BLaER1 treated with 17β-estradiol and CSF1 and Interleukin-3, amounts not matched to agents 10 nM and 100 nM (cell line): ENCODE data around the gene PTPRK.
A peak's percentile ranks its signal among the peaks of the same experiment; 100 is the strongest.
"Not testable (repeated sequence)": the region's sequence is repeated elsewhere in the genome, so short reads cannot be mapped to it uniquely, and the experiment has no call there.

Experiments used
- H3K27ac ChIP-seq, 11 experiments: shearing (Covaris generic); formaldehyde crosslinking; 2 replicates each; pipeline ENCODE4 v1.8.1; 2022
- H3K27me3 ChIP-seq, 11 experiments: shearing (Covaris generic); formaldehyde crosslinking; 2 replicates each; pipeline ENCODE4 v1.8.1; 2022
- H3K36me3 ChIP-seq, 11 experiments: shearing (Covaris generic); formaldehyde crosslinking; 2 replicates each; pipeline ENCODE4 v1.8.1; 2022
- H3K4me1 ChIP-seq, 10 experiments: shearing (Covaris generic); formaldehyde crosslinking; 2 replicates each; pipeline ENCODE4 v1.8.1; 2022
- H3K4me2 ChIP-seq, 11 experiments: shearing (Covaris generic); formaldehyde crosslinking; 2 replicates each; pipeline ENCODE4 v1.8.1; 2022
- H3K4me3 ChIP-seq, 10 experiments: shearing (Covaris generic); formaldehyde crosslinking; 2 replicates each; pipeline ENCODE4 v1.8.1; 2022
- H3K9ac ChIP-seq, 11 experiments: shearing (Covaris generic); formaldehyde crosslinking; 2 replicates each; pipeline ENCODE4 v1.8.1; 2022
- H3K9me3 ChIP-seq, 11 experiments: shearing (Covaris generic); formaldehyde crosslinking; replicated peaks in 1 of 11; 2 replicates each; pipeline ENCODE4 v1.8.1; 2022
- H4K20me1 ChIP-seq, 11 experiments: shearing (Covaris generic); formaldehyde crosslinking; 2 replicates each; pipeline ENCODE4 v1.8.1; 2022
- Cebpa-rat ChIP-seq, 11 experiments: shearing (Covaris generic); IDR thresholded peaks; 2 replicates each; pipeline ENCODE4 v1.8.1; 2022

PTPRK gene

GRCh38 chr6:128007658-128008057 is 512.7 kb downstream of the PTPRK start:
- Histone ChIP-seq H3K4me2 (no peak overlapping the region), H3K4me1 (no peaks in the 10 kb centered on the region; a peak in 1 of 20 replicates), H3K36me3 (no peaks in the 10 kb centered on the region), H3K4me3 (no peak overlapping the region), H4K20me1 (no peaks in the 10 kb centered on the region), H3K9ac (no peak overlapping the region), H3K27ac (no peak overlapping the region), H3K27me3 (no peaks in the 10 kb centered on the region), H3K9me3 (no peaks in the 10 kb centered on the region)
- TF ChIP-seq Cebpa-rat (IDR thresholded peaks at IDR 0.05), result no peak

GRCh38 chr6:128005009-128005408 is 515.4 kb downstream of the PTPRK start:
- no peaks in the 10 kb centered on the region for H3K36me3 ChIP-seq
- no peak for TF ChIP-seq Cebpa-rat (IDR thresholded peaks at IDR 0.05)
- no peaks in the 10 kb centered on the region for H3K9me3 ChIP-seq
- H3K27me3 ChIP-seq, result no peaks in the 10 kb centered on the region
- no peak overlapping the region for H3K4me2 ChIP-seq
- H3K4me1 ChIP-seq, result no peaks in the 10 kb centered on the region; a peak in 1 of 20 replicates
- H4K20me1 ChIP-seq, result no peaks in the 10 kb centered on the region
- no peak overlapping the region for H3K4me3 ChIP-seq
- H3K27ac ChIP-seq, result no peak overlapping the region
- no peak overlapping the region for H3K9ac ChIP-seq

GRCh38 chr6:128000363-128000762 is 520.0 kb downstream of the PTPRK start:
- TF ChIP-seq Cebpa-rat (IDR thresholded peaks at IDR 0.05), result no peak
- Histone ChIP-seq H3K9ac (no peak overlapping the region), H3K4me2 (no peak overlapping the region), H3K4me3 (no peak overlapping the region), H4K20me1 (no peaks in the 10 kb centered on the region), H3K36me3 (no peaks in the 10 kb centered on the region; a peak in 1 of 22 replicates), H3K27me3 (no peaks in the 10 kb centered on the region), H3K4me1 (no peaks in the 10 kb centered on the region; a peak in 1 of 20 replicates), H3K9me3 (no peaks in the 10 kb centered on the region), H3K27ac (no peak overlapping the region)

- no peak overlapping the region for H3K4me3 ChIP-seq
- H3K4me2 ChIP-seq, result no peak overlapping the region
- no peaks in the 10 kb centered on the region; a peak in 1 of 22 replicates for H3K36me3 ChIP-seq
- no peak overlapping the region for H3K9ac ChIP-seq
- no peak overlapping the region for H3K27ac ChIP-seq
- H3K4me1 ChIP-seq, result no peaks in the 10 kb centered on the region
- H3K27me3 ChIP-seq, result no peaks in the 10 kb centered on the region
- no peaks in the 10 kb centered on the region for H4K20me1 ChIP-seq
- no peaks in the 10 kb centered on the region for H3K9me3 ChIP-seq
- no peak for TF ChIP-seq Cebpa-rat (IDR thresholded peaks at IDR 0.05)
These were observed 521.4 kb downstream of the PTPRK start for GRCh38 chr6:127998985-127999384.

GRCh38 chr6:127997496-127998164 is 522.8 kb downstream of the PTPRK start:
- Histone ChIP-seq H3K9me3 (no peaks in the 10 kb centered on the region), H3K9ac (no peak overlapping the region), H3K27me3 (no peaks in the 10 kb centered on the region), H3K4me3 (no peak overlapping the region), H3K4me2 (no peak overlapping the region), H3K4me1 (no peaks in the 10 kb centered on the region), H3K36me3 (no peaks in the 10 kb centered on the region; a peak in 1 of 22 replicates), H4K20me1 (no peaks in the 10 kb centered on the region), H3K27ac (no peak overlapping the region)
- no peak for TF ChIP-seq Cebpa-rat (IDR thresholded peaks at IDR 0.05)

GRCh38 chr6:127996925-127997324 is 523.5 kb downstream of the PTPRK start:
- Histone ChIP-seq H3K4me2 (no peak overlapping the region), H3K4me3 (no peak overlapping the region)

GRCh38 chr6:127992144-127992543 is 528.3 kb downstream of the PTPRK start:
- Histone ChIP-seq H3K27ac (no peak overlapping the region), H3K4me3 (no peak overlapping the region), H3K4me1 (no peaks in the 10 kb centered on the region), H3K9me3 (no peaks in the 10 kb centered on the region), H3K4me2 (no peak overlapping the region), H4K20me1 (no peaks in the 10 kb centered on the region), H3K9ac (no peak overlapping the region), H3K36me3 (peaks cover 0 to 4% (median 0%) of the 10 kb centered on the region in 11 experiments; a peak in 1 of 22 replicates), H3K27me3 (no peaks in the 10 kb centered on the region)
- TF ChIP-seq Cebpa-rat (IDR thresholded peaks at IDR 0.05), result no peak

More at GRCh38 chr6:127996925-127997324, 523.5 kb downstream of the PTPRK start:
- Histone ChIP-seq H3K27me3 (no peaks in the 10 kb centered on the region), H3K36me3 (no peaks in the 10 kb centered on the region; a peak in 1 of 22 replicates), H3K9ac (no peak overlapping the region), H3K27ac (no peak overlapping the region), H3K9me3 (no peaks in the 10 kb centered on the region), H4K20me1 (no peaks in the 10 kb centered on the region), H3K4me1 (no peaks in the 10 kb centered on the region)
- no peak for TF ChIP-seq Cebpa-rat (IDR thresholded peaks at IDR 0.05)

- Histone ChIP-seq H3K27me3 (no peaks in the 10 kb centered on the region), H3K36me3 (peaks cover 0 to 4% (median 0%) of the 10 kb centered on the region in 11 experiments; a peak in 1 of 22 replicates), H3K4me1 (no peaks in the 10 kb centered on the region), H3K9ac (no peak overlapping the region), H3K9me3 (no peaks in the 10 kb centered on the region), H3K27ac (no peak overlapping the region), H4K20me1 (no peaks in the 10 kb centered on the region), H3K4me3 (no peak overlapping the region), H3K4me2 (no peak overlapping the region)
- no peak for TF ChIP-seq Cebpa-rat (IDR thresholded peaks at IDR 0.05)
These were observed 530.3 kb downstream of the PTPRK start for GRCh38 chr6:127990074-127990473.

- no peak for TF ChIP-seq Cebpa-rat (IDR thresholded peaks at IDR 0.05)
- Histone ChIP-seq H3K4me3 (no peak overlapping the region), H3K27me3 (no peaks in the 10 kb centered on the region), H3K9ac (no peak overlapping the region), H3K36me3 (peaks cover 0 to 52% (median 8%) of the 10 kb centered on the region in 11 experiments; a peak in 10 of 22 replicates), H4K20me1 (no peaks in the 10 kb centered on the region), H3K4me1 (peaks cover 0 to 10% (median 0%) of the 10 kb centered on the region in 10 experiments; a peak in 2 of 20 replicates), H3K9me3 (no peaks in the 10 kb centered on the region), H3K4me2 (no peak overlapping the region), H3K27ac (no peak overlapping the region)
These were observed 539.4 kb downstream of the PTPRK start for GRCh38 chr6:127980996-127981395.

GRCh38 chr6:127978185-127978584 is 542.2 kb downstream of the PTPRK start:
- not testable (repeated sequence) for H3K9me3 ChIP-seq, H3K27me3 ChIP-seq, H4K20me1 ChIP-seq, H3K27ac ChIP-seq, H3K9ac ChIP-seq, H3K4me3 ChIP-seq
- H3K36me3 ChIP-seq, result peaks cover 0 to 57% (median 9%) of the 10 kb centered on the region in 11 experiments; a peak in 10 of 22 replicates
- peaks cover 0 to 19% (median 0%) of the 10 kb centered on the region in 10 experiments; a peak in 2 of 20 replicates for H3K4me1 ChIP-seq
- peak overlapping the region in 2 of 11 experiments; percentile 11 to 26; a peak in 3 of 22 replicates for H3K4me2 ChIP-seq
